Measurements from ENCODE around the gene HSPA12B.

Gene HSPA12B

GRCh38 chr20:3767427-3768341, 35.2 kb downstream of the HSPA12B start, which contains the start of gene ADISSP:
Gene ADISSP, minus strand, starts transcription at chr20:3767753. Its CDS starts 7,653 bp downstream, at chr20:3760100.
- peak; percentile 97 for DNase-seq

GRCh38 chr20:3768342-3769130, 36.1 kb downstream of the HSPA12B start:
- DNase-seq = peak; percentile 86

- no peak for DNase-seq
Observed at GRCh38 chr20:3771552-3772058, 39.1 kb downstream of the HSPA12B start.

GRCh38 chr20:3775457-3776108, 43.1 kb downstream of the HSPA12B start:
- no peak for DNase-seq

GRCh38 chr20:3777381-3777715, 44.9 kb downstream of the HSPA12B start:
- DNase-seq = peak; percentile 46

- DNase-seq = peak; percentile 64
Observed at GRCh38 chr20:3777716-3778629, 45.5 kb downstream of the HSPA12B start.

GRCh38 chr20:3778976-3779375, 46.5 kb downstream of the HSPA12B start:
- no peak for DNase-seq

GRCh38 chr20:3781153-3781910, 48.8 kb downstream of the HSPA12B start, which contains the start of gene SPEF1:
Gene SPEF1, minus strand, starts transcription at chr20:3781448. Its CDS starts 161 bp downstream, at chr20:3781287.
- peak; percentile 56 for DNase-seq

- no peak for DNase-seq
Observed at GRCh38 chr20:3782597-3782996, 50.1 kb downstream of the HSPA12B start.

GRCh38 chr20:3783068-3783489, 50.6 kb downstream of the HSPA12B start:
- DNase-seq = no peak

- DNase-seq = no peak
Observed at GRCh38 chr20:3783511-3784195, 51.2 kb downstream of the HSPA12B start.

GRCh38 chr20:3784216-3784853, 51.9 kb downstream of the HSPA12B start:
- no peak for DNase-seq

- no peak for DNase-seq
Observed at GRCh38 chr20:3784863-3785239, 52.4 kb downstream of the HSPA12B start.

- no peak for DNase-seq
Observed at GRCh38 chr20:3785240-3786125, 53.0 kb downstream of the HSPA12B start.

GRCh38 chr20:3786126-3786484, 53.6 kb downstream of the HSPA12B start:
- peak; percentile 62 for DNase-seq

GRCh38 chr20:3786665-3787323, 54.3 kb downstream of the HSPA12B start, which contains the start of gene CENPB:
Gene CENPB, minus strand, starts transcription at chr20:3786740. Its CDS starts 257 bp downstream, at chr20:3786483.
- peak; percentile 95 for DNase-seq

- DNase-seq = no peak
Observed at GRCh38 chr20:3787324-3788014, 55.0 kb downstream of the HSPA12B start.

All from CD4-positive, alpha-beta T cell treated with Interleukin-17A for 4 hours (primary cell).